Activated naive CD8-positive, alpha-beta T cell treated with anti-CD3 and anti-CD28 coated beads for 36 hours (primary cell): ENCODE results near the gene TSPAN12. TPM values are rescaled to one million over a fixed set of nuclear protein-coding genes. Genes with fewer than 3 reads are reported as not detected.
A peak's percentile ranks its signal among the peaks of the same experiment; 100 is the strongest.

Source experiments
- DNase-seq: peaks from one replicate; pipeline ENCODE4 v3.0.0; 2021
- H3K27ac Mint-ChIP-seq: one replicate; pipeline ENCODE4 v1.8.0; 2022; ENCODE audit warnings: mild to moderate bottlenecking, moderate library complexity, mixed read lengths
- H3K27me3 Mint-ChIP-seq: one replicate; pipeline ENCODE4 v1.8.0; 2022; ENCODE audit warnings: mild to moderate bottlenecking, mixed read lengths
- H3K36me3 Mint-ChIP-seq: one replicate; pipeline ENCODE4 v1.8.0; 2021; ENCODE audit warnings: mild to moderate bottlenecking, mixed read lengths
- H3K4me1 Mint-ChIP-seq: one replicate; pipeline ENCODE4 v1.8.0; 2021; ENCODE audit warnings: mixed read lengths
- H3K4me3 Mint-ChIP-seq: one replicate; pipeline ENCODE4 v1.8.0; 2022; ENCODE audit warnings: mild to moderate bottlenecking, moderate library complexity, mixed read lengths
- H3K9me3 Mint-ChIP-seq: one replicate; pipeline ENCODE4 v1.8.0; 2022; ENCODE audit warnings: mixed read lengths
- total RNA-seq, 2 experiments: library from RNA; stranded (reverse); gene quantifications; one replicate each; pipeline ENCODE4 v1.2.3, GENCODE V29; 2021

TSPAN12 gene
- total RNA-seq, 2 experiments from 2014 or later, result not detected

DNA sequence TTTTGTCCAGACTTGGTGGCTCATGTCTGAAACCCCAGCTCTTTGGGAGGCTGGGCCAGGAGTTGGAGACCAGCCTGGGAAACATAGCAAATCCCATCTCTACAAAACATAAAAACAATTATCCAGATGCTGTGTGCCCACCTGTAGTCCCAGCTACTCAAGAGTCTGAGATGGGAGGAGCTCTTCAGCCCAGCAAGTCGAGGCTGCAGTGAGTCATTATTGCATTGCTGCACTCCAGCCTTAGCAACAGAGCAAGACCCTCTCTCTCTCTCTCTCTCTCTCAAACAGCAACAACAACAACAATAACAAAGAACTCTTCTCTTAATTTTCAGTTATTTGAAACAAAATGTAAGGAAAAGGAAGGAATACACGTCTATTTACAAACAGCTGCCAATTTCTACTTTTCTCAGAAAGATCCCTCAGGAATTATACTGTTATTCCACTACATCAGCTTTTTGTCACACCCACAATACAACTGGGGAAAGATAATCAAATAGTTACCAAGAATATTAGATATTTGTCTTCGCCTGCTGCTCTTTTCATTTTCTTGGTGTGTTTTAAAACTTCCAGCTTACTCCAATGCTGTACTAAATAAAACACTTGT is 5.1 kb upstream of the TSPAN12 start:
- H3K4me1 Mint-ChIP-seq, result no peaks in the 10 kb centered on the region
- H3K27me3 Mint-ChIP-seq, result peaks cover 58% of the 10 kb centered on the region
- H3K4me3 Mint-ChIP-seq, result no peak overlapping the region
- H3K9me3 Mint-ChIP-seq, result no peaks in the 10 kb centered on the region
- H3K36me3 Mint-ChIP-seq, result no peaks in the 10 kb centered on the region
- no peak for DNase-seq
- H3K27ac Mint-ChIP-seq, result no peak overlapping the region

DNA sequence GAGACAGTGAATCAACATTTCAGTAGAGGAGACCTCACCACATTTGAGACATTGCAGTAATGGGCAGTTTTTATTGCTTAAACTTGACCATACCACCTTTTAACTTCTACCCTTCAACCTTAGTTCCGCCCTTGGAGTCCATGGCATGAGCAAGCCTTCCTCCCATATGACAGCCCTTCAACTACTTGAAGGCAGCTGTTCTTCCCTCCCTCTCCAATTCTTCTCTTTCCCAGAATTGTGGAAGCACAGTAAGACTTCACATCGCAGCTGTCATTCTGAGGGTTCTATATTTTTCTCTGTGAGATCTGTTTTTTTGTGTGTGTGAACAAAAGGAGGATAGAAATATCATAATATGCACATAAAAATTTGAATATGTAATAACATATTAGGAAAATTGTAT is 2.2 kb upstream of the TSPAN12 start:
- peaks cover 69% of the 10 kb centered on the region for H3K27me3 Mint-ChIP-seq
- no peak for DNase-seq
- H3K4me1 Mint-ChIP-seq, result peaks cover 9% of the 10 kb centered on the region
- H3K9me3 Mint-ChIP-seq, result no peaks in the 10 kb centered on the region
- no peak overlapping the region for H3K27ac Mint-ChIP-seq
- no peaks in the 10 kb centered on the region for H3K36me3 Mint-ChIP-seq
- no peak overlapping the region for H3K4me3 Mint-ChIP-seq

DNA sequence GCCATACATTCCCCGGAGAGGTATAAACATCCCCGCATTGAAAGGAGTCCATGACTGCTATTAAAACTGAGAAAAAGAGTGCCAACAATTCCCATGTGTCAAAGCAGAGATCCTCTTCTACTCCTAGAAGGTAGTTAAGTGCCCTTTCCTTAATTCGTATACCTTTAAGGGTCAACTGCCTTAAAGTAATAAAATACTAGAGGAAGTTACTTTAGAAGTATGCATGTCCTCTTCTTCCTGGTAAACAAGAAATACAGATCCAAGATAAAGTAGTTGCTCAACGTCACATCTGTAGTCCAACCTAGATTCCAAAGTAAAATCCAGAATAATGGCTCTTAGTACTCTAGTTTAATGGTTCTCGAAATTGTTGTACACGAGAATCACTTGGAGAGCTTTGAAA is 1.5 kb upstream of the TSPAN12 start:
- H3K4me3 Mint-ChIP-seq, result no peak overlapping the region
- H3K9me3 Mint-ChIP-seq, result no peaks in the 10 kb centered on the region
- H3K36me3 Mint-ChIP-seq, result no peaks in the 10 kb centered on the region
- peaks cover 9% of the 10 kb centered on the region for H3K4me1 Mint-ChIP-seq
- no peak for DNase-seq
- no peak overlapping the region for H3K27ac Mint-ChIP-seq
- peaks cover 75% of the 10 kb centered on the region for H3K27me3 Mint-ChIP-seq

DNA sequence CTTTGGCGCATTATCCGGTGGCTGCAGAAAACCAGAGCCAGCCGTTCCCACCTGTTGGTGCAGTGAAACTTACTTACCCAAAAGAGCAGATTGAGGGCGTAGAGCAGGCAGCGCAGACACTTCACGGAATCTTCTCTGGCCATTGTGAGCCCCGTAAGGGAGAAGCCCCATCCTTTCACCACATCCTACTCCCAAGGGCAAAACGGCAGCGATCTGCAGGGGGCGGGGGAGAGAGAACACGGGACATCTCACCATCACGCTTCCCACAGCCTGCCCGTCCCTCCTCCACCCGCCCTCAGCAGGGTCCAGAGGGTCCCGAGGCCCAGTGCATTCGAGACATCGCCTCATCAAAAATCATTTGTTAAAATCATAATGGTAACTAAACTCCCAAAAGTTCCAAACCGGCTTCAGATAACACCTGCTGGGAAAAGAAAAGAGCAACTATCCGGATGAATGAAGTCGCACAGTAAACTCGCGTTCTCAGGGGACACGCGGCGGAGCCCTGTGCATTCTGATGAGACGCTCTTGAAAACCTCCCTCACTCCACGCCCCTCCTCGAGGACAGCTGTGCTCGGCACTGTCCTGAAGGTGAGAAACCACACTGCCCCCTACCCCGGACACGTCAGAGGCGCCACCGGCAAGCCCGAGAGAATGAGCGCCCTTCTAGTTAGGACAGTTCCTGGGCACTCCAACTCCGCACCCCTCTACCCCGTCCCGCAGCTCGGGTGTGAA is 1.2 kb downstream of the TSPAN12 start:
- Mint-ChIP-seq H3K36me3 (no peaks in the 10 kb centered on the region), H3K27me3 (peaks cover 78% of the 10 kb centered on the region), H3K4me1 (peaks cover 9% of the 10 kb centered on the region), H3K9me3 (no peaks in the 10 kb centered on the region), H3K27ac (no peak overlapping the region), H3K4me3 (peak overlapping the region; percentile 69)
- peak; percentile 9 for DNase-seq

DNA sequence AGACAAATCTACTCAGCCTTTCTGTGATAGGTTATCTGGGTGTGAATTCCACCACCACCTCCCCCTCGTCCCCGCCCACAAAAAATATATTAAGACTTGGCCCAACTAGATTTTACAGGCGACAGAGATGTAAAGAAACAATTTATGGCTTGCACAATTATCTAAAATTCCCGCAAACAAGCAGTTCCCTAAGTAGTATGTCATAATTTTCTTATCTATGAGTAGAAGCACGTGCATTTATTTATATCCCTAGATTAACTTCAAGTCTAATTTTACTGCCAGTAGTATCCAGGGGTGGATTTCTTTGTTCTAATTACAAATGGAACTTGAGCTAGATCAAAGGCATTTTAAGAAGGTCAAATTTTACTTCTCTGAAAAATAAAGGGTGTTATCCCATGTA is 1.7 kb downstream of the TSPAN12 start:
- Mint-ChIP-seq H3K9me3 (no peaks in the 10 kb centered on the region), H3K27me3 (peaks cover 78% of the 10 kb centered on the region), H3K27ac (no peak overlapping the region), H3K36me3 (no peaks in the 10 kb centered on the region), H3K4me1 (peaks cover 9% of the 10 kb centered on the region), H3K4me3 (peak overlapping the region; percentile 69)
- DNase-seq, result no peak

DNA sequence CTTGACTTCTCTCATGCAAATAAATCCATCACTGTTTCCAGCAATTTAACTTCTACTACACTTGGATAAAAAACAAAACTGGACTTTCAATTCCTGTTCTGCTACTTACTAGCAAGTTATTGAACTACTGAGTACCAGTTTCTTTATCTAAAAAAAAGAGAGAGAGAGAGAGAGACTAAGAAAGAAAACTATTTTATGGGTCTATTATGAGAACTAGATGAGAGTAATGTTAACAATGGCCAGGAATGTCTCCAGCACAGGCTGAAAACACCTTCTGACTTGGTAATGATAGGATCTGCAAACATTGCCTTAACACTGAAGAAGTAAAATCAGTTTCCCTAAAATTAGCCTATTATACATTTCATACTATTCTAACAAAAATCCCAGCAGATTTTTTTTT is 5.2 kb downstream of the TSPAN12 start:
- Mint-ChIP-seq H3K4me1 (peaks cover 9% of the 10 kb centered on the region), H3K27ac (no peak overlapping the region), H3K36me3 (no peaks in the 10 kb centered on the region), H3K9me3 (no peaks in the 10 kb centered on the region), H3K27me3 (peaks cover 48% of the 10 kb centered on the region), H3K4me3 (no peak overlapping the region)
- no peak for DNase-seq

DNA sequence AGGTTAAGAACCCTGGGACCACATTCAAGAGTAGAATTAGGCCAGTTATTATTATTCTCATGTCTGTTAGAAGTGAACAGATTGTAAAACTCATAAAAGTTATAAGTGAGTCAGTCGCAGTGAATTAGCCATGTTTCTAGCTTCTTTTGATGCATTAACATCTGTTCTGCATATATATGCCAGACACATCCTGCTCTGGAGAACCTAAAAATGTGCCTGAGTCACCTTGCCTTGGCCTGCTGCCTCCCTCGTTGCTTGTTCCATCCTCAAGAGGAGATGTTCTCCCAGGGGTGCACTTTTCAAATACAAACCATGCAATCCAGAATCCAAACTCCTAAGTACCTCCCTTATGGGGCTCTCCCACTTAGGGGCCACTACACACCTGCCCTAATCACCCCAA is 14.8 kb downstream of the TSPAN12 start:
- Mint-ChIP-seq H3K27me3 (peaks cover 4% of the 10 kb centered on the region), H3K9me3 (no peaks in the 10 kb centered on the region), H3K4me3 (no peak overlapping the region), H3K27ac (no peak overlapping the region), H3K4me1 (no peaks in the 10 kb centered on the region), H3K36me3 (no peaks in the 10 kb centered on the region)
- DNase-seq, result no peak

DNA sequence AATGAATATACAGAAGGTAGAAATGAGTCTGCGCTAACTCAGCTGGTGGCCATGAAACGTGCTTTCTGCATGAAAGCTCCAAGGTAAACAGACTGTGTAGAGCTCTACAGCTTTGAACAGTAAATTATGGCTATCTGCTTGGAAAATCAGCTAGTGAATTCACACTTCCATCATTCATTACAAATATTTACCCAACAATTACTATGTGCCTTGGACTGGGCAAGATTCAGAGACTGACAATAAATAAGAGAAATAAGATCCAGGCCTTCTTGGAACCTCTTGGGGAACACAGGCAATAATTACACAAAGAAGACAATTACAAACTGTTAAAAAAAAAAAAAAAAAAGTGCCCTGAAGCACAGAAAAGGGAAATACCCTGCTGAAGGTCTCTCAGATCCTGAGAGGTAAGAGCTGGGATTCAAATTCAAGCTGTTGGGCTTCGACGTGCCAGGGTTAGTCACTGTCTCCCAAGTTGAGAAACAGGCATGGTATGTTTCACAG is 15.8 kb downstream of the TSPAN12 start:
- Mint-ChIP-seq H3K4me3 (no peak overlapping the region), H3K4me1 (no peaks in the 10 kb centered on the region), H3K9me3 (no peaks in the 10 kb centered on the region), H3K27me3 (peaks cover 10% of the 10 kb centered on the region), H3K27ac (no peak overlapping the region), H3K36me3 (no peaks in the 10 kb centered on the region)
- no peak for DNase-seq

DNA sequence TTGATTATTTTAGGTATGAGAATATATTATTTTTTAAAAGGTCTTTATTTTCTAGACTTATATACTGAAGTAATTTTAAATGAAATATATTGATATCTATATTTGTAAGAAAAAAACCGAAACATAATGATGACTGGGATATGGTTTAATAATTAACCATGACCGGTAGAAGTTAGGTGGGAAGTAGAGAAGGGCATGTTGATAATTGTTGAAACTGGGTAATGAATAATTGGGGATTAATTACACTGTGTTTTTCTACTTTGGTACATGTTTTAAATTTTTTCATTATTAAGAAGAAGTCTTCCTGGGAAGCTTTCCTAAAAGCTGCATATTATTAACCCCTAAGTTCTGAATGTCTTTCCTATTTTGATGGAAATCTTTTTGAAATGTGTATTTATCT is 16.3 kb downstream of the TSPAN12 start:
- DNase-seq, result no peak
- Mint-ChIP-seq H3K9me3 (no peaks in the 10 kb centered on the region), H3K27ac (no peak overlapping the region), H3K4me1 (no peaks in the 10 kb centered on the region), H3K4me3 (no peak overlapping the region), H3K27me3 (peaks cover 10% of the 10 kb centered on the region), H3K36me3 (no peaks in the 10 kb centered on the region)

DNA sequence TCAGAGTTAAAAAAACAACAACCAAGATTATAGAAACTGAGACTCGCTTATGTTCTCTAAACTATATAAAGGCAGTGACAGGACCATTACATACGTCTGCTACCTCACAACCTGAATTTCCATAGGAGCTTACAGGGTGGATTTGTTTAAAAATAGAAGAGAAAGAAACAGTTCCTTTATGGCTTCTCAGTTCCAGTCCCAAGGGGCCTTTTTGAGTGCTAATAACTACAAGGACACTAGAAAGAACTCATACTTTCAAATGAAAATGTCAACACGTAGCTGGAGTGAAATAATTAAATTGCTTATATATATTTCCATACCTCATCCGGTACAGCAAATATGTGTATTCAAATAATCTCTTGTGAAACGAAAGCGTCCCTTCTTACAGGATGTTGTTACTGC is 19.7 kb downstream of the TSPAN12 start:
- Mint-ChIP-seq H3K4me1 (no peaks in the 10 kb centered on the region), H3K27ac (no peak overlapping the region), H3K27me3 (peaks cover 16% of the 10 kb centered on the region), H3K4me3 (no peak overlapping the region), H3K9me3 (no peaks in the 10 kb centered on the region), H3K36me3 (no peaks in the 10 kb centered on the region)
- no peak for DNase-seq

DNA sequence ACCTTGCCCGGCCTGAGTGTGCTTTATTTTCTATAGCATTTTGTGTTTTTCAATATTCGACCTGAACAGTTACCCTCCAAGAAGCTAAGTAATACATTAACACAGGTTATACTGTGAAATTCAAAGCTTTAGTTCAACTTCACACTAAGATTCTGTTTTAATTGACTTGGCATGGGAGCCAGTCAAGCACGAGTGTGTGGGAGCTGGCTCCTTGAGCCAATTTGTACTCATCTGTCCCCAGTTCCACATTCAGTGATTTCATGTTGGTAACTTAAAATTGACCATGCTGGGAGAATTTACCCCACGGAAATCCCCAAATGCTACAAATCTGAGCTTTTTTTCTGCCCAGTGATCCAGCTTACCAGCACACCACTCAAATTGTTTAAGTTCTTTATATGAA is 20.3 kb downstream of the TSPAN12 start:
- H3K9me3 Mint-ChIP-seq, result no peaks in the 10 kb centered on the region
- DNase-seq, result no peak
- no peaks in the 10 kb centered on the region for H3K36me3 Mint-ChIP-seq
- H3K27ac Mint-ChIP-seq, result no peak overlapping the region
- H3K4me3 Mint-ChIP-seq, result no peak overlapping the region
- no peaks in the 10 kb centered on the region for H3K4me1 Mint-ChIP-seq
- H3K27me3 Mint-ChIP-seq, result peaks cover 16% of the 10 kb centered on the region

DNA sequence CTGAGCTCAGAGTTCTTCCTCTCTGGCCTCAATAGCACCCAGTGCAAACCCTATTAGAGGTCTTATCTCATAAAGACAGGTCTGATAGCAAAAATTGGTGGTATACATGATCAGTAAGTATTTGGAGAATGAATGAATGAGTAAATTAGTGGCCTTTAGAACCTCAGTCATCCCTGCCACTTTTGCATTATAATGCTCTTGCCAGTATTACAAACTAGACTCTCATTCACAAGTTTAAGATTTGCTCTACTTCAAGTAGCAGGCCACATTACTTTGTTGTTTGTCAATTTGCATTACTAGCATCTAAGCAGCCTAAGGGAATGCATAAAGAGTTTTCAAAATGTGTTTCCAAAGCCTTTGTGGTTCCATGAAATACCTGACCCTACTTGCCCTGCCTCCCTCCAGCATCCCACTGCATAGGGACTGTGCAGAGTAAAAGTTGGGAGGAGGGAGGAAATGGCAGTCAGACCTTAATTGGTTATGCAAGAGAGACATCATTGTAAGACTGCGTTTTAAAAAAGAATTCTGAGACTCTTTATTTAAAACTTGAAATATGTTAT is 21.3 kb downstream of the TSPAN12 start:
- no peak overlapping the region for H3K27ac Mint-ChIP-seq
- H3K4me1 Mint-ChIP-seq, result no peaks in the 10 kb centered on the region
- no peaks in the 10 kb centered on the region for H3K36me3 Mint-ChIP-seq
- DNase-seq, result no peak
- H3K9me3 Mint-ChIP-seq, result no peaks in the 10 kb centered on the region
- H3K4me3 Mint-ChIP-seq, result no peak overlapping the region
- peaks cover 16% of the 10 kb centered on the region for H3K27me3 Mint-ChIP-seq

DNA sequence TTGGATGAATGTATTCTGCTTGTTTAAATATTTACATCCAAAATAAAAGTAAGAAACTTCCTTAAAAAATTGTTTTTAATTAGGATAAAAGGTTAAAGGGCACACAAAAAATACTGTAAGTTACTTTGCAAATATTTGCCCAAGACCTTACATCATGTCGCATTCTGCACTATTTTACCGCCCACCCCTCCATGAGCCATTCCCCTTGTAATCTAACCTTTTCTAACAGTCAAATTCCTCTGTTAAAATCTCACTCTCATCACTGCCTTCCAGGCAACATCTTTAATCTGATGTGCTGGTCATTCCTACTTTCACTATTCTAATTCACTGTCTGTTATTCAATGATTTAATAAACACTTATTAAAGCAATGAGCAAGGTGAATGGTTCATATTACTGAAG is 23.2 kb downstream of the TSPAN12 start:
- no peak for DNase-seq
- peaks cover 26% of the 10 kb centered on the region for H3K27me3 Mint-ChIP-seq
- H3K9me3 Mint-ChIP-seq, result peaks cover 1% of the 10 kb centered on the region
- no peak overlapping the region for H3K27ac Mint-ChIP-seq
- no peaks in the 10 kb centered on the region for H3K4me1 Mint-ChIP-seq
- no peaks in the 10 kb centered on the region for H3K36me3 Mint-ChIP-seq
- no peak overlapping the region for H3K4me3 Mint-ChIP-seq

DNA sequence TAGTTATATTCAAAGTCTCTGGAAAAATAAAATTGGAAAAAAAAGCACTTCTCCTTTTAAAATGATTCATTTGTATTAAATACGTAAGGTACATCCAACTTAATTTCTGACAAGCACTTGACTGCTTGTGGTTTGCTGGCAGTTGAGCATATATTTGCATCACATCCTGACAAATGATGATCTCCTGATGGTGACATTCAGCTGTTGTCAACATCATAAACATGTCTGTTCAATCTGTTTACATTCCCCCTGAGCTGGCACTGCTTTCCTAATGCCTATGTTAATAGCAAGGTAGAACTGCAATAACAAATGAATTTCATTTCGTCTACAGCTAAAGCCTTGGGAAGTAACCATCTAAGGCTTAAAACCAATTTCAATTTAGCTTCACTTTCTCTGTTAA is 24.4 kb downstream of the TSPAN12 start:
- H3K9me3 Mint-ChIP-seq, result peaks cover 1% of the 10 kb centered on the region
- DNase-seq, result no peak
- peaks cover 26% of the 10 kb centered on the region for H3K27me3 Mint-ChIP-seq
- no peaks in the 10 kb centered on the region for H3K36me3 Mint-ChIP-seq
- H3K4me3 Mint-ChIP-seq, result no peak overlapping the region
- H3K27ac Mint-ChIP-seq, result no peak overlapping the region
- no peaks in the 10 kb centered on the region for H3K4me1 Mint-ChIP-seq

DNA sequence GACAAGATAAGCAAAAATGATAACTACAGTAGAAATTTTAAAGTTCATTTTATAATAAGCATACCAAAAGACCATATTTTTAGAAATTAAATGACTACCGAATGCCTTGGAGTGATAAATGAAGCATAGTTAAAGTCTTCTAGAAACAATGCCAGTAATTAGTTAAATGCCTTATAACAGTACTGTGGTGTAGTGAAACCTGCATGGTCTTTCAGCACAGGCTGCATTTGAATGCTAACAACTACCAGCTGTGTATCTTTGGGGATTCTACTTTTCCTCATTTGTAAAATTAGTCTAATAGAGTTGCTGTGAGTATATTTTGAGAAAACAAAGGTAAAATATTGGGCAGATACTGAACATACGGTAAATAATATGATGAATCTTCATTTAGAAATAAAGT is 25.1 kb downstream of the TSPAN12 start:
- H3K27ac Mint-ChIP-seq, result no peak overlapping the region
- no peaks in the 10 kb centered on the region for H3K4me1 Mint-ChIP-seq
- H3K27me3 Mint-ChIP-seq, result peaks cover 34% of the 10 kb centered on the region
- H3K4me3 Mint-ChIP-seq, result no peak overlapping the region
- DNase-seq, result no peak
- H3K9me3 Mint-ChIP-seq, result peaks cover 1% of the 10 kb centered on the region
- no peaks in the 10 kb centered on the region for H3K36me3 Mint-ChIP-seq

DNA sequence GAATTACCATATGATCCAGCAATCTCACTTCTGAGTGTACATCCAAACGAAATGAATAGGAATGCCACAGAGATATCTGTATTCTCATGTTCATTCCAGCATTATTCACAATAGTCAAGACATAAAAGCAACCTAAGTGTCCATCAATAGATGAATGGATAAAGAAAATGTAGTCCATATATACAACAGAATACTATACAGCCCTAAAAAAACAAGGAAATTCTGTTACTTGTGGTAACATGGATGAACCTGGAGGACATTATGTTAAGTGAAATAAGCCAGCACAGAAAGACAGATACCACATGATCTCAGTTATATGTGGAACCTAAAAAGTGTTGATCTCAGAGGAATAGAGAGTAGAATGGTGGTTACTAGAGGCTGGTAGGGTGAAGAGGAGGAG is 26.7 kb downstream of the TSPAN12 start:
- Mint-ChIP-seq H3K27ac (no peak overlapping the region), H3K36me3 (no peaks in the 10 kb centered on the region), H3K9me3 (peaks cover 1% of the 10 kb centered on the region), H3K27me3 (peaks cover 28% of the 10 kb centered on the region), H3K4me1 (no peaks in the 10 kb centered on the region), H3K4me3 (no peak overlapping the region)
- DNase-seq, result no peak
